ENCODE measurements around the gene KDM1A. TPM values are rescaled to one million over a fixed set of nuclear protein-coding genes. Genes with fewer than 3 reads are reported as not detected.

KDM1A gene
- total RNA-seq, 1 donor from 2014 or later = 29.8 TPM

- peak; percentile 79 for ATAC-seq (ENCODE audit: poor library complexity)
- DNase-seq = no peak
- intact Hi-C loops (cut with DNase I) = loop anchor here (1.0 kb wide), 1 partner anchor 84 kb away; no protein-coding TSS in a partner anchor
Observed at GRCh38 chr1:23098463-23099170, 79.3 kb downstream of the KDM1A start.

GRCh38 chr1:23099171-23099536 lies 79.9 kb downstream of the KDM1A start:
- no peak for ATAC-seq (ENCODE audit: poor library complexity)
- intact Hi-C loops (cut with DNase I) = loop anchor here (1.0 kb wide), 1 partner anchor 83 kb away; no protein-coding TSS in a partner anchor
- no peak for DNase-seq

- ATAC-seq (ENCODE audit: poor library complexity) (peak; percentile 57), DNase-seq (no peak)
- intact Hi-C loops (cut with DNase I) = no loop called here
Observed at GRCh38 chr1:23100074-23100748, 80.9 kb downstream of the KDM1A start.

GRCh38 chr1:23101101-23101827 lies 82.0 kb downstream of the KDM1A start:
- DNase-seq (no peak), ATAC-seq (ENCODE audit: poor library complexity) (no peak)
- intact Hi-C loops (cut with DNase I) = no loop called here

- intact Hi-C loops (cut with DNase I) = no loop called here
- no peak for ATAC-seq (ENCODE audit: poor library complexity)
- DNase-seq = no peak
Observed at GRCh38 chr1:23101887-23102286, 82.6 kb downstream of the KDM1A start.

- intact Hi-C loops (cut with DNase I) = no loop called here
- DNase-seq (no peak), ATAC-seq (ENCODE audit: poor library complexity) (peak; percentile 55)
Observed at GRCh38 chr1:23102289-23102688, 83.0 kb downstream of the KDM1A start.

GRCh38 chr1:23103001-23103889 lies 84.0 kb downstream of the KDM1A start:
- DNase-seq (no peak), ATAC-seq (ENCODE audit: poor library complexity) (no peak)
- intact Hi-C loops (cut with DNase I) = no loop called here

- DNase-seq (no peak), ATAC-seq (ENCODE audit: poor library complexity) (no peak)
- intact Hi-C loops (cut with DNase I) = no loop called here
Observed at GRCh38 chr1:23108918-23109533, 89.8 kb downstream of the KDM1A start.

- ATAC-seq (ENCODE audit: poor library complexity) (no peak), DNase-seq (no peak)
- intact Hi-C loops (cut with DNase I) = no loop called here
Observed at GRCh38 chr1:23110391-23110790, 91.1 kb downstream of the KDM1A start.

GRCh38 chr1:23111600-23112535 lies 92.6 kb downstream of the KDM1A start:
- intact Hi-C loops (cut with DNase I) = no loop called here
- DNase-seq (no peak), ATAC-seq (ENCODE audit: poor library complexity) (no peak)

GRCh38 chr1:23114424-23115079 lies 95.3 kb downstream of the KDM1A start:
- intact Hi-C loops (cut with DNase I) = no loop called here
- ATAC-seq (ENCODE audit: poor library complexity) = no peak
- no peak for DNase-seq

GRCh38 chr1:23116216-23116836 lies 97.1 kb downstream of the KDM1A start:
- DNase-seq (no peak), ATAC-seq (ENCODE audit: poor library complexity) (no peak)
- intact Hi-C loops (cut with DNase I) = no loop called here

GRCh38 chr1:23116921-23117699 lies 97.8 kb downstream of the KDM1A start:
- intact Hi-C loops (cut with DNase I) = no loop called here
- ATAC-seq (ENCODE audit: poor library complexity) = no peak

GRCh38 chr1:23118407-23118806 lies 99.1 kb downstream of the KDM1A start:
- DNase-seq (no peak), ATAC-seq (ENCODE audit: poor library complexity) (no peak)
- intact Hi-C loops (cut with DNase I) = no loop called here

More at GRCh38 chr1:23116921-23117699, 97.8 kb downstream of the KDM1A start:
- no peak for DNase-seq

- DNase-seq = no peak
- peak; percentile 20 for ATAC-seq (ENCODE audit: poor library complexity)
- intact Hi-C loops (cut with DNase I) = no loop called here
Observed at GRCh38 chr1:23118957-23119792, 99.9 kb downstream of the KDM1A start.

Measured in Right ventricle myocardium superior (tissue), 1 donor.